ENCODE results near the gene DENND1B. TPM values are rescaled to one million over a fixed set of nuclear protein-coding genes. Genes with fewer than 3 reads are reported as not detected.

DENND1B gene
- total and polyA plus RNA-seq, 2 donors (not counting 1 experiment from before 2014, with no cell fraction given): 5.5 to 8.4 TPM

- Histone ChIP-seq H3K9ac (ENCODE audit: insufficient read depth, low read length) (no peak overlapping the region), H3K27me3 (ENCODE audit: control insufficient read depth, insufficient read depth, low read length) (no peaks in the 10 kb centered on the region), H3K4me1 (ENCODE audit: control insufficient read depth, extremely low read depth, insufficient read depth, low read length) (no peaks in the 10 kb centered on the region), H2AFZ (ENCODE audit: low read length) (no peak overlapping the region), H3K9me3 (ENCODE audit: control insufficient read depth, insufficient read depth, low read depth, low read length) (no peaks in the 10 kb centered on the region), H3K79me2 (ENCODE audit: control insufficient read depth, insufficient read depth, low read length) (no peaks in the 10 kb centered on the region), H3K27ac (ENCODE audit: insufficient read depth, low read length) (no peak overlapping the region), H3K4me2 (ENCODE audit: extremely low read depth, insufficient read depth, low read length) (no peak overlapping the region), H3K36me3 (ENCODE audit: control insufficient read depth, insufficient read depth, low read length) (no peaks in the 10 kb centered on the region), H3K4me3 (replicated peaks in 1 of 4; ENCODE audit: control extremely low read depth in 1 of 4, insufficient read depth in 1 of 4, low read depth in 3 of 4, low read length in 4 of 4) (no peak overlapping the region), H4K20me1 (ENCODE audit: control insufficient read depth, extremely low read depth, insufficient read depth, low read length) (no peaks in the 10 kb centered on the region)
- DNase-seq (ENCODE audit: low read depth in 2 of 2): no peak
- no peak for TF ChIP-seq EZH2 (IDR thresholded peaks at IDR 0.05; ENCODE audit: low read length, missing control alignments)
- no peak for TF ChIP-seq CTCF (conservative IDR thresholded peaks at IDR 0.05 in 1 of 2, IDR thresholded peaks at IDR 0.05 in 1 of 2; ENCODE audit: low read depth in 1 of 2, low read length in 2 of 2)
Measured at GRCh38 chr1:197671920-197672319, 103.4 kb downstream of the DENND1B start.

- H3K27ac ChIP-seq (ENCODE audit: insufficient read depth, low read length): no peak overlapping the region
Measured at GRCh38 chr1:197671140-197671539, 104.1 kb downstream of the DENND1B start.

GRCh38 chr1:197666769-197667285 is 108.5 kb downstream of the DENND1B start:
- Histone ChIP-seq H3K9me3 (ENCODE audit: control insufficient read depth, insufficient read depth, low read depth, low read length) (no peaks in the 10 kb centered on the region), H4K20me1 (ENCODE audit: control insufficient read depth, extremely low read depth, insufficient read depth, low read length) (no peaks in the 10 kb centered on the region), H3K4me2 (ENCODE audit: extremely low read depth, insufficient read depth, low read length) (no peak overlapping the region), H3K27ac (ENCODE audit: insufficient read depth, low read length) (no peak overlapping the region), H3K27me3 (ENCODE audit: control insufficient read depth, insufficient read depth, low read length) (no peaks in the 10 kb centered on the region), H3K4me1 (ENCODE audit: control insufficient read depth, extremely low read depth, insufficient read depth, low read length) (no peaks in the 10 kb centered on the region), H3K79me2 (ENCODE audit: control insufficient read depth, insufficient read depth, low read length) (no peaks in the 10 kb centered on the region), H3K9ac (ENCODE audit: insufficient read depth, low read length) (no peak overlapping the region), H2AFZ (ENCODE audit: low read length) (no peak overlapping the region), H3K36me3 (ENCODE audit: control insufficient read depth, insufficient read depth, low read length) (no peaks in the 10 kb centered on the region), H3K4me3 (replicated peaks in 1 of 4; ENCODE audit: control extremely low read depth in 1 of 4, insufficient read depth in 1 of 4, low read depth in 3 of 4, low read length in 4 of 4) (no peak overlapping the region)
- DNase-seq (ENCODE audit: low read depth in 2 of 2): no peak
- no peak for TF ChIP-seq EZH2 (IDR thresholded peaks at IDR 0.05; ENCODE audit: low read length, missing control alignments)
- TF ChIP-seq CTCF (conservative IDR thresholded peaks at IDR 0.05 in 1 of 2, IDR thresholded peaks at IDR 0.05 in 1 of 2; ENCODE audit: low read depth in 1 of 2, low read length in 2 of 2): no peak

More at GRCh38 chr1:197671140-197671539, 104.1 kb downstream of the DENND1B start:
- Histone ChIP-seq H3K79me2 (ENCODE audit: control insufficient read depth, insufficient read depth, low read length) (no peaks in the 10 kb centered on the region), H3K36me3 (ENCODE audit: control insufficient read depth, insufficient read depth, low read length) (no peaks in the 10 kb centered on the region), H4K20me1 (ENCODE audit: control insufficient read depth, extremely low read depth, insufficient read depth, low read length) (no peaks in the 10 kb centered on the region), H3K27me3 (ENCODE audit: control insufficient read depth, insufficient read depth, low read length) (no peaks in the 10 kb centered on the region), H3K9me3 (ENCODE audit: control insufficient read depth, insufficient read depth, low read depth, low read length) (no peaks in the 10 kb centered on the region), H3K4me3 (replicated peaks in 1 of 4; ENCODE audit: control extremely low read depth in 1 of 4, insufficient read depth in 1 of 4, low read depth in 3 of 4, low read length in 4 of 4) (no peak overlapping the region), H3K4me2 (ENCODE audit: extremely low read depth, insufficient read depth, low read length) (no peak overlapping the region), H3K9ac (ENCODE audit: insufficient read depth, low read length) (no peak overlapping the region), H2AFZ (ENCODE audit: low read length) (no peak overlapping the region), H3K4me1 (ENCODE audit: control insufficient read depth, extremely low read depth, insufficient read depth, low read length) (no peaks in the 10 kb centered on the region)
- peak; percentile 15 to 33 for DNase-seq (ENCODE audit: low read depth in 2 of 2)
- TF ChIP-seq EZH2 (IDR thresholded peaks at IDR 0.05; ENCODE audit: low read length, missing control alignments): no peak
- TF ChIP-seq CTCF (conservative IDR thresholded peaks at IDR 0.05 in 1 of 2, IDR thresholded peaks at IDR 0.05 in 1 of 2; ENCODE audit: low read depth in 1 of 2, low read length in 2 of 2): no peak

Data from fibroblast of lung (primary cell).